Eye (tissue), 1 donor: Measurements from ENCODE around the gene KCNJ15.

ENCODE experiments used
- DNase-seq: peaks from one replicate; pipeline ENCODE4 v3.0.0-alpha.2; 2015

The KCNJ15 gene

GRCh38 chr21:38300141-38300578, 43.4 kb downstream of the KCNJ15 start:
- DNase-seq = no peak

- no peak for DNase-seq
Measured at GRCh38 chr21:38301321-38302214, 44.8 kb downstream of the KCNJ15 start.

- no peak for DNase-seq
Measured at GRCh38 chr21:38303300-38303699, 46.5 kb downstream of the KCNJ15 start.

- no peak for DNase-seq
Measured at GRCh38 chr21:38306433-38307141, 49.8 kb downstream of the KCNJ15 start.

GRCh38 chr21:38307771-38308531, 51.2 kb downstream of the KCNJ15 start:
- no peak for DNase-seq

- no peak for DNase-seq
Measured at GRCh38 chr21:38308532-38309119, 51.8 kb downstream of the KCNJ15 start.

GRCh38 chr21:38310646-38311485, 54.1 kb downstream of the KCNJ15 start:
- DNase-seq = no peak

- no peak for DNase-seq
Measured at GRCh38 chr21:38311765-38312164, 55.0 kb downstream of the KCNJ15 start.

GRCh38 chr21:38312822-38313221, 56.0 kb downstream of the KCNJ15 start:
- no peak for DNase-seq

GRCh38 chr21:38314558-38314957, 57.8 kb downstream of the KCNJ15 start:
- no peak for DNase-seq

GRCh38 chr21:38315122-38315521, 58.3 kb downstream of the KCNJ15 start:
- DNase-seq = no peak

- no peak for DNase-seq
Measured at GRCh38 chr21:38319781-38320180, 63.0 kb downstream of the KCNJ15 start.

- DNase-seq = no peak
Measured at GRCh38 chr21:38321568-38321967, 64.8 kb downstream of the KCNJ15 start.

- DNase-seq = no peak
Measured at GRCh38 chr21:38322311-38322950, 65.6 kb downstream of the KCNJ15 start.

GRCh38 chr21:38323721-38324531, 67.1 kb downstream of the KCNJ15 start:
- DNase-seq = no peak

GRCh38 chr21:38325216-38325615, 68.4 kb downstream of the KCNJ15 start:
- no peak for DNase-seq

- DNase-seq = no peak
Measured at GRCh38 chr21:38325731-38326420, 69.1 kb downstream of the KCNJ15 start.

GRCh38 chr21:38326429-38326828, 69.6 kb downstream of the KCNJ15 start:
- DNase-seq = no peak

- DNase-seq = peak; percentile 40
Measured at GRCh38 chr21:38326899-38327298, 70.1 kb downstream of the KCNJ15 start.

- no peak for DNase-seq
Measured at GRCh38 chr21:38327984-38328383, 71.2 kb downstream of the KCNJ15 start.
